HG03378 (cell line): ENCODE data around the gene DUOX1.
"Not testable (repeated sequence)": the region's sequence is repeated elsewhere in the genome, so short reads cannot be mapped to it uniquely, and the experiment has no call there.

Experiments
- ATAC-seq: cut with Tn5 transposase; IDR thresholded peaks from one replicate; pipeline ENCODE4 v1.9.1; 2021; ENCODE audit warnings: mild to moderate bottlenecking, moderate library complexity; ENCODE audit not compliant: unreplicated experiment

The DUOX1 gene

GRCh38 chr15:45120081-45120972 lies 9.5 kb upstream of the DUOX1 start:
- ATAC-seq = no peak

GRCh38 chr15:45121020-45121419 lies 8.8 kb upstream of the DUOX1 start:
- ATAC-seq = no peak

- no peak for ATAC-seq
Measured at GRCh38 chr15:45121706-45122417, 7.9 kb upstream of the DUOX1 start.

GRCh38 chr15:45122719-45123118 lies 7.1 kb upstream of the DUOX1 start:
- ATAC-seq = no peak

DNA sequence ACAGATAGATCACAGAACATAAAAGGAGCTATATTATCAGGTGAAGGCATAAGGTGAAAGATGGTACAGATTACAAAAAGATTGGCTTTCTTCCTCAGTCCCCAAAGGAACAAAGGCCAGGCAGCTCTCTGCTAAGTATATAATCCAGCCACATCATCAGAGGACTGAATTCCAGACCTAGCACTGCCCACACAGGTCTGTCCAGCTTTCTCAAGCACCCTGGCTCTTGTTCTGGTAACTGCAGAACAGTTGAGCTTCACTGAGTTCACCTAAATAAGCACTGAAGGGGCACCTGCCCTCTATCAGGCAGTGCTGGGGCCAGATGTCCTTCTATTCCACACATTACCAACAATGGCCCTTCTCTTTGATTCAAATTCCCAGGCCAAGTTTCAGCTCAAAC lies 6.4 kb upstream of the DUOX1 start:
- no peak for ATAC-seq

DNA sequence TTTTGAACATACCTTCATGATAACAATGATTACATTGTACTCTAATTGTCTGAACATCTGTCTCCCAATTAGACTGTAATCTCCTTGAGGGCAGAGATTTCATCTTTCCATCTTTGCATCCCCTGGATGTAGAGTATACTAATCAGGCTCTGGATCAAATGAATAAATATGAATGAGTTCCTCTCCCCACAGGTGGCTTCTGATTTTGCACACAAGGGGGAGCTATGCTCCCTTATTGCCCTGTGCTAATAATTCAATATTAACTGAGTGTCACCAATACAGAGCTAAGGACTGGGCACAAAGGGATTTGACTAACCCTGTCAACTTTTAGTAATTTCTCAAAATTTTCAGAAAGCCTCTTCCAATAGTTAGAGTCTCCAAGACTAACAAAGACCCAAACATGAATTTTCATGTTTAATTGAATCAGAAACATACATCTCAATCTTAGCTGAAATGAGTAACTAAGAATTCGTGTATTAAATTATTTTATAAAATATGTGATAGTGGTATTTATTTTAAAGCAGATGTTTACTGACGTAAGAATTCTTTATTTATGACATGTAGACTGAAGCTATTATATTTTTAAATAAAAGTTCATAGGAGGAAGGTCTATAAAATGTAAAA lies 3.1 kb upstream of the DUOX1 start:
- no peak for ATAC-seq

GRCh38 chr15:45128971-45129639 lies 689 bp upstream of the DUOX1 start:
- no peak for ATAC-seq

DNA sequence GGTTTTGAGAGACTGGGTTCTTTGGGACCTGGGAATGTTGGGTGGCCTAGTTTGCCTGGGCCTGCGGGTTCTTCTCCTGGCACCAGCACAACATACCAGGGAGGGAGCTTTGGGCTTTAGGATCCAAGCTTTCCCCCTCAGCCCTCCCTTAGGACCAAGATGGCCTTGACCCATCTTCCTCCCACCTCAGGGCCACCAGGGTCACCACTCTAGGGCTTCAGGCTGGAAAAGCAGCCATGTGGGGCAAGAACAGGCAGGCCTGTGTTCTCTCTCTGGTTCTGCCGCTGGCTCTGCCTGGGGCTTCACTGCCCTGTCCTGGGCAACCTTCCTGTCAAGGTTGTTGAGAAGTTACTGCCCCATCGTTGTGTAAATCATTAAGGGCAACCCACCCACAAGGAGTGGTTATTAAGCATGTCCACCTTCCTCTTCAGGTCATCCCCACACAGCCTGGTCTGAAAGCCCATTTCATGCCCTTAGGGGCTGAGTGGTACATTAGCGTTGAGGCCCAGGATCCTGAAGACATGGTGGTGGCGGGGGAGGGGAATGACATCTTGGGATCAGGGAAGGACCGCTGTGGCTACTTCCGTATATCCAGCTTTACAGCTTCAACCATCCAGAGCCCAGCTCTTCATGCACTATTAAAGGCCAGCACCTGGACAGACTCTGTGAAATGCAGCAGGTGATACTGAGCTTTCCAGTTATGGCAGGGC lies 652 bp downstream of the DUOX1 start:
- no peak for ATAC-seq

DNA sequence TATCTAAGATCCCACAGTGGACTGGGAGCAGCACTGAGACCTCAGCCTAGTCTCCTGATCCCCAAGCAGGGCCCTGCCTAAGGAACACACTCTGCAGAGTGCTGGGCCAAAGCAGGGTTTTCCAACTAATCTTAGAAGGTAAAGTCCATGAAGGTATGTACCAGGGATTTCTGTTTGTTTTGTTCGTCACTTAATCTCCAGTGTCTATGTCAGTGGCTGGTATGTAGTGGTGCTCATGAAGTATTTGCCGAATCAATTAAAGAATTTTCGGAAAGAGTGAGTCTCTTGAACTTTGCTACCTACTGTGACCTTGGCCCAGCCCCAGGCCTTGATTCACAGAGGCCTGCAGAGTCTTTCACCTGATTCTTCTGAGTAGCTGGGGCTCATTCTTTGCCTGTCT lies 1.7 kb downstream of the DUOX1 start:
- ATAC-seq = no peak

DNA sequence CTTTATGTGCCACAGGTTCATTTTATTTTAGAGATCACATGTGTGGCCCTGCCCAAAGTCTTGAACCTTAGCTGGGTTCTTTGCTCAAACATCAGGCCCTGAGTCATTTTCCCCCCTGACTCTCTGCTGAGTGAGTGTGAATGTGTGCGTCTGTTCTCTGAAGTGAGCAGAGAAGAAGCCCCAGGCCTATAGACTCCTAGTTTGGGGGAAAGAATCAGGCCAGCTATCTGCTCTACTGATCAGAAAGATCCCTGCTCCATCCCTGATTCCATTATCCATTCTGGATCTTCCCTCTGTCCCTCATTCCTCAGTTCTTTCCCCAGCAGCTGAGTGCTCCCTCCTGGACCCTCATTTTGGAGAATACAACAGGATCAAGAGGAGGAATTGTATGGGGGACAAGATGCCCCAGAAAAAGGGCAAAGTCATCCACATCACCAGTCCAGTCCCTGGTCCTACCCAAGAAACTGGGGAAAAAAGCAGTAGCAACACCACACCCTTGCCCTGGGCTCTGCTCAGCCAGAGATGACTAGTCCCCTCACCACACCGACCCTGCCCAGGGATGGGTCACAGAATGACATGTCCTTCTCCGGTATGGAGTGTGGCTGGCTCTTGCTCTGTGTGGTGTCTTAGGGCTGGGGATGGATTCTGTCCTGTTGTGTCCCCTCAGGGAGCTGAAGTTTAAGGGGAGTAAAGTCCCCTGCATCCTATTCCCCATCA lies 3.2 kb downstream of the DUOX1 start:
- ATAC-seq = no peak

DNA sequence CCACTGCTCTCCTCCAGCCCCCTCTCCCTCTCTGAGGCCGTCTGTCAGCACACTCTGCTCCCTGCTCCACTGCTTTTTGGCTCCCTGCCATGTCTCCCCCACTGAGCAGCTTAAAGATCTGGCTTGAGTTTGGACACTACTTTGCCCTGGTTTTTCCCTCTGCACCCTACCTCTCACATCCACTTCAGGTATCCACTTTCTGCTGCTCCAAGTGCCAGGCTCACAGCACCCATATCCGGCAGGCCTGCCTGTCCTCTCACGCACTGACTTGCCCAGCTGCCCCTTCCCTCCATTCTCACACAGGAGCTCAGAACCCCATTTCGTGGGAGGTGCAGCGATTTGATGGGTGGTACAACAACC lies 3.7 kb downstream of the DUOX1 start:
- no peak for ATAC-seq

- no peak for ATAC-seq
Measured at GRCh38 chr15:45134046-45134445, 4.3 kb downstream of the DUOX1 start.

GRCh38 chr15:45134682-45135604 lies 5.1 kb downstream of the DUOX1 start:
- ATAC-seq = no peak

- ATAC-seq = not testable (repeated sequence)
Measured at GRCh38 chr15:45135705-45136377, 6.0 kb downstream of the DUOX1 start.

DNA sequence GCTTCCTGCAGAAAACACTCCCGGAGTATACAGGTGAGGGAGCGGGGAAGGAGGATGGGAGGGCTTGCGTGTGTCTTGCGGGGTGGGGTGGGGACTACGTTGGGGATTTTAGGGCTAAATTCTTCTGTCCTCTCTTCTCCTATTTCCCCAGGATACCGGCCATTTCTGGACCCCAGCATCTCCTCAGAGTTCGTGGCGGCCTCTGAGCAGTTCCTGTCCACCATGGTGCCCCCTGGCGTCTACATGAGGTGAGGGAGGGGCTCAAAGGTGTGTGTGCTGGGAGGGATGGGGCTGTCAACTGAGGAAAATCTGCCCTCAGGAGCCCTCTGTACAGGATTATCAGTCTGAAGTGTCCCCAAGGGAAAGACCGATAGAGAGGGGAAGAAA lies 6.6 kb downstream of the DUOX1 start:
- ATAC-seq = no peak

DNA sequence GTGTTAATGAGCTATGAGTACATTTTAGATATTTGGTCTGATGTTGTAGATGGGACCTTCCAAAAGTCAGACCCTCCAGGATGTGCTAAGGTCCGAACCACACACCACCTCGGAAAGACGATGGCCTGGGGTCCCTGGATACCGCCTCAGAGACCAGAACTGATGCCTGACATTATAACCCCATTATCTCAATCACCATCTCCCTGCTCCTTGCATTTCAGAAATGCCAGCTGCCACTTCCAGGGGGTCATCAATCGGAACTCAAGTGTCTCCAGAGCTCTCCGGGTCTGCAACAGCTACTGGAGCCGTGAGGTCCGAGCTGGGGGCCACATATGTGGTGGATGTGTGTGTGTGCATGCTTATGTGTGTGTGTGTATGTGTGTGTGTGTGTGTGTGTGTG lies 7.9 kb downstream of the DUOX1 start:
- ATAC-seq = no peak

- ATAC-seq = no peak
Measured at GRCh38 chr15:45138814-45139765, 9.3 kb downstream of the DUOX1 start.
